Measurements from ENCODE around the gene RPL10A.

RPL10A gene

GRCh38 chr6:35473075-35473849 is 5.1 kb downstream of the RPL10A start:
- H3K27ac ChIP-seq, result no peak overlapping the region

GRCh38 chr6:35473850-35474130 is 5.6 kb downstream of the RPL10A start:
- TF ChIP-seq ZFX (IDR thresholded peaks at IDR 0.05) (no peak), CTCF (conservative IDR thresholded peaks at IDR 0.05) (no peak)
- H3K27ac ChIP-seq, result no peak overlapping the region

More at GRCh38 chr6:35473075-35473849, 5.1 kb downstream of the RPL10A start:
- TF ChIP-seq CTCF (conservative IDR thresholded peaks at IDR 0.05), result no peak
- TF ChIP-seq ZFX (IDR thresholded peaks at IDR 0.05), result no peak

GRCh38 chr6:35474131-35474941 is 6.1 kb downstream of the RPL10A start:
- H3K27ac ChIP-seq, result no peak overlapping the region
- TF ChIP-seq ZFX (IDR thresholded peaks at IDR 0.05) (no peak), CTCF (conservative IDR thresholded peaks at IDR 0.05) (no peak)

- H3K27ac ChIP-seq, result no peak overlapping the region
- no peak for TF ChIP-seq ZFX (IDR thresholded peaks at IDR 0.05)
- no peak for TF ChIP-seq CTCF (conservative IDR thresholded peaks at IDR 0.05)
Observed at GRCh38 chr6:35474942-35475570, 6.9 kb downstream of the RPL10A start.

GRCh38 chr6:35475573-35475972 is 7.4 kb downstream of the RPL10A start:
- no peak for TF ChIP-seq ZFX (IDR thresholded peaks at IDR 0.05)
- H3K27ac ChIP-seq, result no peak overlapping the region

GRCh38 chr6:35476004-35476403 is 7.8 kb downstream of the RPL10A start:
- TF ChIP-seq ZFX (IDR thresholded peaks at IDR 0.05), result no peak
- TF ChIP-seq CTCF (conservative IDR thresholded peaks at IDR 0.05), result no peak
- no peak overlapping the region for H3K27ac ChIP-seq

GRCh38 chr6:35477028-35477427 is 8.8 kb downstream of the RPL10A start:
- no peak for TF ChIP-seq CTCF (conservative IDR thresholded peaks at IDR 0.05)
- no peak for TF ChIP-seq ZFX (IDR thresholded peaks at IDR 0.05)

More at GRCh38 chr6:35477028-35477427, 8.8 kb downstream of the RPL10A start:
- H3K27ac ChIP-seq, result no peak overlapping the region

Measured in C4-2B (cell line).